Small intestine (tissue), 7 donors: ENCODE measurements around the gene FCN1. TPM values are rescaled to one million over a fixed set of nuclear protein-coding genes. Genes with fewer than 3 reads are reported as not detected.

Source experiments
- DNase-seq, 2 donors: peaks; one replicate each; pipeline versions ENCODE4 v3.0.0 to v3.0.0-alpha.2; 2013
- FAIRE-seq: peaks from 2 replicates; lab custom pipeline; 2012; peaks lifted over from hg19 to GRCh38; lab: Jason Lieb, UNC
- H3K27ac ChIP-seq, 3 donors: one replicate each; pipeline ENCODE4 v1.5.1; 2013; ENCODE audit warnings: low read length in 2 of 3, mild to moderate bottlenecking in 2 of 3, control low read depth in 1 of 3, inconsistent platforms in 1 of 3, low read depth in 1 of 3, moderate library complexity in 1 of 3
- H3K27me3 ChIP-seq, 3 donors: one replicate each; pipeline ENCODE4 v1.6.1; 2013; ENCODE audit warnings: low read length in 3 of 3, inconsistent platforms in 1 of 3; ENCODE audit not compliant: control insufficient read depth in 3 of 3, insufficient read depth in 3 of 3
- H3K36me3 ChIP-seq, 3 donors: one replicate each; pipeline ENCODE4 v1.6.1; 2013; ENCODE audit warnings: low read length in 3 of 3, inconsistent platforms in 1 of 3, low read depth in 1 of 3, mild to moderate bottlenecking in 1 of 3, moderate library complexity in 1 of 3; ENCODE audit not compliant: control insufficient read depth in 3 of 3, insufficient read depth in 2 of 3
- H3K4me1 ChIP-seq, 3 donors: one replicate each; pipeline ENCODE4 v1.6.1; 2013; ENCODE audit warnings: low read length in 2 of 3, inconsistent platforms in 1 of 3, low read depth in 1 of 3, mild to moderate bottlenecking in 1 of 3, moderate library complexity in 1 of 3; ENCODE audit not compliant: control insufficient read depth in 3 of 3, insufficient read depth in 2 of 3
- H3K4me3 ChIP-seq, 3 donors: one replicate each; pipeline ENCODE4 v1.5.1; 2013; ENCODE audit warnings: low read length in 3 of 3, control low read depth in 1 of 3, inconsistent platforms in 1 of 3, low read depth in 1 of 3, mild to moderate bottlenecking in 1 of 3, moderate library complexity in 1 of 3
- H3K9me3 ChIP-seq, 2 donors: one replicate each; pipeline ENCODE4 v1.6.1; 2013; ENCODE audit warnings: low read depth in 1 of 2, low read length in 1 of 2; ENCODE audit not compliant: control insufficient read depth in 2 of 2, insufficient read depth in 1 of 2
- WGBS, 3 donors: extraction: QIAGEN DNeasy Blood & Tissue Kit; methylation state at CpG; one replicate each; pipeline ENCODE4 v1.1.7; 2013; 5-methylcytosine and 5-hydroxymethylcytosine counted together
- polyA plus RNA-seq, 4 donors: library from polyadenylated mRNA; stranded (reverse) in 3 of 4; unstranded in 1 of 4; fragments of 200-250 nt in 3 of 4; fragments of 120-200 nt in 1 of 4; gene quantifications; one replicate each; pipeline versions ENCODE4 v1.2.1 to v1.2.3, GENCODE V29; 2013
- donor health status: healthy with polysubstance abuse.
- donor health status: control.
- donor health status: control.
- donor health status: Bipolar disorder and iron deficiency.
- donor health status: healthy.

Gene FCN1
- polyA plus RNA-seq, 4 donors, result 0.94 to 1.1 TPM; not detected in 2

DNA sequence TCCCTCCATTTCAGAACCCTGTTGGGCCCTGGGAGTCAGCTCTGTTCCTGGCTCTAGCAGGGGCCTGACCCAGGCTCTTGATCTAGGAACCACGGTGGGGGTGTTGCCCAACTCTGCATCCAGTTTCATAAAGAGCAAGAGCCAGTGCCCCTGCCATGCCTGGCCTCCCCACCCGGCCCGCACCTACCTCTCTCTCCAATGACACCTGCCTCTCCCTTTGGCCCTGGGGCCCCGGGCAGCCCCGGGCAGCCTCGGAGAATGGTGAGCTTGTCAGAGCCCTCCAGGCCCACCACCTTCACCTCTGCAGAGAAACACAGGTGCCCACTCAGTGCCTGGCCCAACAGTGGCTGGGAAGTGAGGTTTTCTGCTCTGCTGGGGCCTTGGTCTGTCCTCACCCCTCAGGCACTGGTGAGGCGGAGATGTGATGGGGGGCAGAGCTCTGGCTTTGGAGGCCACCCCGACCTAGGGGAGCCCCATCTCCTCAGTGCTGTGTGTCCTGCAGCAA, 1.5 kb downstream of the FCN1 start:
- no peak overlapping the region for H3K27ac ChIP-seq
- H3K36me3 ChIP-seq, result no peaks in the 10 kb centered on the region
- H3K4me1 ChIP-seq, result no peaks in the 10 kb centered on the region
- no peak for FAIRE-seq
- no peak for DNase-seq
- peaks cover 0 to 4% of the 10 kb centered on the region in 2 donors for H3K9me3 ChIP-seq
- WGBS, 3 donors, result 68 to 83% (median 79%) methylated on average over 8 of the region's 8 CpGs
- H3K27me3 ChIP-seq, result peaks cover 0 to 7% (median 0%) of the 10 kb centered on the region in 3 donors
- no peak overlapping the region for H3K4me3 ChIP-seq

DNA sequence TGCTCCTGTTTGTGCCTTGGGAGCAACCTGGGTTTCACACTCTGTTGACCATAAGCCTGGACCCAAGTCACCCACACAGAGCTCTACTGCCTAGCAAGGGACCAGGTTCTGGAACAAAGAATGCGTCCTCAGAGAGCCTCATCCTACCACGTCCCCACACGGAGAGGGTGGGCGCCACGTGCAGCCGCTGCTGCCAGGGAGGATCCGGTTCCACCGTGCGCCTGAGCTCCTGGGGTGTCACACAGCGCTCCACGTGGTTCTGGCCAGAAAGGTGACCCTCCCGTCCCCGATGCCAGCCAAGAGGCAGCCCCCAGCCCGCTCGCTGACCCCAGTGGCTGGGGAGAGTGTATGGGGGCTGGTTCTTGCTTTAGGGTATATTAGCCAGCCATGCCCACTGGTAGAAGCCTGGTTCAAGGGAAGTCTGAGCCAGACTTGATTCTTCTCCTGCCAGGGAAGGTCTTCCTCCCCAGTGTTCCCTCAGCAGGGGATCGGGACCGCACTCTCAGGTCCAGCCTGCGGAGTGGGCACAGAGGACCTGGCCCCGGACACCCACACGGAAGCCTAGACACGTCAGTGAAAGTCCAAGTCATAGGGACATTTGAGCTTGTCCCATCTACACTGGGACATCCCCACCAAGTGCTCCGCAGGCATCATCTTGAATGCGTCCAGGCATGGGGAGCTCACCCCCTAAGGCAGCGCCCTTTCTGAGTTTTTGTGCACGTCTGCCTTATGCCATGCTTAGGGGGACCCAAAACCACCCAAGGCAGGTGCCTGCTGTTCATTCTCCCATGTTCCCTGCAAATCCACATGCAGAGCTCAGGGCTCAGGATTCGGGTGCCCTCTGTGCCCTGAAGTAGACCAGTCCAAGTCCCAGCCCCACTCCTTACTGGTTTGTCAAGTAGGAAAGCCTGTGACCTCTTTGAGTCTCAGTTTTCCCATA, 2.4 kb downstream of the FCN1 start:
- H3K36me3 ChIP-seq, result no peaks in the 10 kb centered on the region
- no peaks in the 10 kb centered on the region for H3K4me1 ChIP-seq
- no peak for DNase-seq
- H3K9me3 ChIP-seq, result peaks cover 0 to 4% of the 10 kb centered on the region in 2 donors
- H3K27me3 ChIP-seq, result peaks cover 0 to 7% (median 0%) of the 10 kb centered on the region in 3 donors
- no peak overlapping the region for H3K4me3 ChIP-seq
- WGBS, 3 donors, result 79 to 87% (median 83%) methylated on average over 25 to 26 of the region's 26 CpGs
- no peak for FAIRE-seq
- no peak overlapping the region for H3K27ac ChIP-seq

DNA sequence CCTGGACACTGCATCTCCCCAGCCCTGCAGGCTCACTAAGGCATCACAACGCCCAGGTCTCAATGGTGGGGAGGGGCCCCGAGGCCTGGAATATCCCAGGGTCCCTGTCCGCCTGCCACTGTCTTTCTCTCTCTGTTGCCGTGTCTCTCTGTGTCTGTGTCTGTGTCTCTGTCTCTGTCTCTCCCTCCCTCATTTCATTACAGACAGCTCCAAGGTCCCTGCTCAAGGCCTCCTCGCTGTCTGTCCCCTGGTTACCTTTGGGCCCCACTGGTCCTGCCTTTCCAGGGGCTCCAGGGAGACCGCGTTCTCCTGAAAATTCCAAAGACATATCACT, 3.2 kb downstream of the FCN1 start:
- Histone ChIP-seq H3K4me3 (no peak overlapping the region), H3K27me3 (peaks cover 0 to 7% (median 0%) of the 10 kb centered on the region in 3 donors), H3K4me1 (no peaks in the 10 kb centered on the region), H3K27ac (no peak overlapping the region), H3K9me3 (peaks cover 0 to 3% of the 10 kb centered on the region in 2 donors), H3K36me3 (no peaks in the 10 kb centered on the region)
- WGBS, 3 donors, result 63 to 73% (median 63%) methylated on average over 7 of the region's 7 CpGs
- DNase-seq (no peak), FAIRE-seq (no peak)

DNA sequence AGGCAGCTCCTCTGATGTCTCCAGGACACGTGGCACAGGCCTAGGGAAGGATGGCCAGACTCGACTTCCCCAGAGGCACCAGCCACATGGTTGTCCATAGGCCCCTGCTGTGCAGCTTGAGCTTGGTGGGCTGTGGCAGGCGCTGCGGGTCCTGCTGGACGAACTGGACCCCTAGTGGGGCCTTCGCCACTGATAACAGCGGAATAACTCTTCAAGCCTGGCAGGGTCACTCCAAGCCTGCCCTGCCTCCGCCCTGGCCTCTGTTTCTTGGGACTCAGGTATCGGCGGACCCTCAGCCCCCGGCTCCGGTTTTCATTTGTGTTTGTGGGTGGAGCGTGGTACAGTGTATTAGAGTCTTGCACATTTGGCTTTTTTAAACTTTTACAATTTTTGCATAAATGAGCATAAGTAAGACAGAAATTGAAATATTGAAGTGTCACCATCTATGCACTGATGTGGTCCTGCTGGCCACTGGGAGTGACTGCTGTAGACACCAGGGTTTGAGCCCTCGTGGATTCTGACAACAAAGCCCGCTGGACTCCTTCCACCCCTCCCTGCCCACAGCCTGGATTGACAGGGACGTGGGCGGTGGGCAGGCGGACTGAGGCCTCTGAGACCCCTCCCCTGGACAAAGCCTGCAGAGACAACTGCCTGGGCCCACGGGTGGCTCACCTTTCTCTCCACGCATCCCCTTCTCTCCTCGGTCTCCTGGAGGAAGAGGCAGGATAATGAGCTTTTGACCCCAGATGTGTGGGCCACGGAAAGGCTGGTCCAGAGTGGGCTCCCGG, 3.8 kb downstream of the FCN1 start:
- no peak for DNase-seq
- no peaks in the 10 kb centered on the region for H3K4me1 ChIP-seq
- no peaks in the 10 kb centered on the region for H3K9me3 ChIP-seq
- H3K27me3 ChIP-seq, result peaks cover 0 to 4% (median 0%) of the 10 kb centered on the region in 3 donors
- H3K27ac ChIP-seq, result no peak overlapping the region
- FAIRE-seq, result no peak
- H3K36me3 ChIP-seq, result no peaks in the 10 kb centered on the region
- no peak overlapping the region for H3K4me3 ChIP-seq
- WGBS, 3 donors, result 70 to 85% (median 76%) methylated on average over 23 of the region's 23 CpGs

DNA sequence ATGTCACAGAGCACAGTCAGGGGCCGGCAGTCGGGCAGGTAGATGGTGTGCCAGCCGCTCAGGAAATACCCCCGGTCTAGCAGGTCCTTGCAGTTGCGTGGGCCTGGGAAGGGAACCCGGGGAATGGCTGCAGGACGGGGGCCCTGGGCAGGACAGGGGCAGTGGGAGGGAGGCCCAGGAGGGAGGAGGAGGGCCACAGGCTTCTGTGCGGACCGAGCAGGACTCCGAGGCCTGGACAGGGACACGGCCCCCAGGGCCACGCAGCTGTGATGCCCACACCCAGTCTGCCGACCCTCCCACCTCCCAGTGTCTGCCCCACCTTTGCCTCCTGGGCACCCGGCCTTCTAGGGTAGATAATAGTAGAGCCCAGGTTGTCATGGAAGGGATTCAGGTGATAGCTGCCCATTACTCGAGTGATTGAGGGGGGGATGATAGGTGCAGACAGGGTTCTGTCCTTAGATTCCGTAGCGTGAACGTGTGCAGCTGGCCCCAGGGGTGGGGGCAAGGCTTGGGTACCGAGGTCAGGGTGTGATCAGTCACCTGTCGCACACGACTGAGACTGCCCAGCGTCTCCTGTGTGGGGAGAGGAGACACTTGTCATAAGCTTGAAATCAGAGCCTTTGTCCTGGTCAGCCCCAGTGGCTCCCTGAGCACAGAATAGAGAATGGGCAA, 4.5 kb downstream of the FCN1 start:
- Histone ChIP-seq H3K27ac (no peak overlapping the region), H3K27me3 (peaks cover 0 to 4% (median 0%) of the 10 kb centered on the region in 3 donors), H3K9me3 (no peaks in the 10 kb centered on the region), H3K36me3 (no peaks in the 10 kb centered on the region), H3K4me1 (no peaks in the 10 kb centered on the region), H3K4me3 (no peak overlapping the region)
- 72 to 83% (median 80%) methylated on average over 21 to 22 of the region's 22 CpGs for whole genome bisulfite sequencing, 3 donors
- DNase-seq, result no peak
- no peak for FAIRE-seq

DNA sequence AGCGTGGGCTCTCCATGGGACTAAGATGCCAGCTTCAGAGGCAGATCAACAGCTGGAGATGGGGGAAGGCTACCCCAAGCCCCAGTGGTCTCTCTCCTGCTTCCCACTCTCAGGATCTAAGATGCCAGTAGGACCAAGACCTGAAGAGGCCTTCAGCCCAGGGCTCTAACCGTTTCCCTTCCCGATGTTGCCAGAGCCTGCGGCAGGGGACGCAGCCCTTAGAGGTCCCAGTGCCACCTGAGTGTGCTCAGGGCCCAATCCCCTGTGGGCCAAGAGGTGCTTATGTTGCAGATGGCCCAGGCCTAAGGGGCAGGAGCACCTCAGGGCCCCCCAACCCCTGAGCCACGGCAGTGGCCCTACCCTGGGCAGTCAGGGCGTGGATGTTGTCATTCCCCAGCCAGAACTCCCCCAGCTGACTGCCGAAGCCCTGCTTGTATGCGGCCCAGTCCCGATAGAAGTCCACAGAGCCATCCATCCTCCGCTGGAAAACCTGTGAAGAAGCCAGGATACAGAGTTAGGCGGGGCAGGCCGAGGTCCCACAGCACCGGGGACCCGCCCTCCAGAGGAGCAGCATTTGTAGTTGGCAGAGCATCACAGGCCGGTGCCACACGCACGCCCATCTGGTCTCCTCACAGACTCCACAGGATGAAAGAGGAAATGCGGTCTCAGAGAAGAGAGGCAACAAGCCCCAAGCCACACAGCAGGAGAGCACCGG, 5.4 kb downstream of the FCN1 start:
- Histone ChIP-seq H3K4me1 (no peaks in the 10 kb centered on the region), H3K36me3 (no peaks in the 10 kb centered on the region), H3K9me3 (no peaks in the 10 kb centered on the region), H3K4me3 (no peak overlapping the region), H3K27ac (no peak overlapping the region), H3K27me3 (peaks cover 0 to 1% (median 0%) of the 10 kb centered on the region in 3 donors)
- no peak for FAIRE-seq
- 68 to 86% (median 73%) methylated on average over 19 to 20 of the region's 20 CpGs for WGBS, 3 donors
- no peak for DNase-seq

DNA sequence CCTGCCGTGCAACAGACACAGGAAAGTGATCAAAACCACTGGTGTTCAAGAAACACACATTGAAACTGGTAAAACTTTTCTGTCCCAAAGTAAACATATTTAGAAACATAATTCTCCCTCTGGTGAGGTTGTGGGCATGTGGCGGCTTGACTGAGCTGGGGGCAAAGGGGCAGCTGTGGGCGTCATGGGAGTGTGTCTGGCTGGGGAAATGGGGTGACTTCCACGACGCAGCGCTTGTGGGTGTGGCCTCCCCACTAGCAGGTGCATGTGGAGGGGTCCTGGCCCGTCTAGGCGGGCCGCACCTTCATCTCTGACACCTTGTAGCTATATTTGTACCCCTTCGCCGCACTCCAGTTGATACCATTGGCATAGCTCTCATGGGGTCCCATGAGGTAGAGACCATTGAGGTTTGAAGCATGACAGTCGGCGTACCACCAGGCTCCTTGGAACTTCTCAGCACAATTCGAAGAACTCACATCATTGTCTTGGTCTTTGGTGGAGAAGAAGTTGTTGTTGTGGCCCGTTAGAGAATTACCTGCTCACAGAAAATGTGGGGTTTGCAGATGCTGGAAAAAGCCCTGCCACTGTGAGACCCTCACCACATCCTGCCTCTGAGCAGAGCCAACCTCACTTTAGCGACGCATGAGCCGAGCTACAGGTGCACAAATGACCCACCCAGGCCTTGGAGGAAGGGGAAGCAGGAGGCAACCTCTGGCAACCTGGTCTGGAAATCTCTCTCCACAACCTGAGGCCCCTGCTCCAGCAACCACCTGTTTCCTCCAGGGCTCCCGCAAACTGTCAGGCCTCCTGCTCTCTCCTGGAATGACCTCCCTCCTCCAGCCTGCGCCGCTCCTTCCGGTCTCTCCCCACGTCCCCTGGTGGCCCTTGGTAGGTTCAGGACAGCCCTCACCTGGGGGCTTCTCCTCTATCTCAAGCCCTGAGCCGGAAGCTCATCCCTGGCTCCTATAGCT, 7.9 kb downstream of the FCN1 start:
- Histone ChIP-seq H3K36me3 (no peaks in the 10 kb centered on the region), H3K4me1 (no peaks in the 10 kb centered on the region), H3K27me3 (peaks cover 0 to 1% (median 0%) of the 10 kb centered on the region in 3 donors), H3K9me3 (no peaks in the 10 kb centered on the region), H3K4me3 (no peak overlapping the region), H3K27ac (no peak overlapping the region)
- no peak for FAIRE-seq
- 61 to 77% (median 76%) methylated on average over 24 of the region's 24 CpGs for WGBS, 3 donors
- no peak for DNase-seq
